22Rv1 (cell line): Measurements from ENCODE around the gene LASP1NB.
"Not testable (repeated sequence)": the region's sequence is repeated elsewhere in the genome, so short reads cannot be mapped to it uniquely, and the experiment has no call there.

Experiments used
- H3K27ac ChIP-seq: fragments of 450-650 bp; 2 replicates; pipeline ENCODE4 v1.5.1; 2017
- CTCF ChIP-seq: fragments of 450-650 bp; IDR thresholded peaks from 2 replicates; pipeline ENCODE4 v1.5.1; 2017; ENCODE audit warnings: mild to moderate bottlenecking
- ZFX ChIP-seq: fragments of 450-650 bp; IDR thresholded peaks from 2 replicates; pipeline ENCODE4 v1.6.1; 2017; ENCODE audit warnings: antibody characterized with exemption, borderline replicate concordance

LASP1NB gene

GRCh38 chr17:38970128-38970527 lies 44.7 kb downstream of the LASP1NB start:
- H3K27ac ChIP-seq: no peak overlapping the region
- TF ChIP-seq ZFX (no peak), CTCF (0 out of 2 replicates have a peak, but pooled peaks have one; percentile 7)

GRCh38 chr17:38970804-38971203 lies 45.4 kb downstream of the LASP1NB start:
- H3K27ac ChIP-seq: no peak overlapping the region
- TF ChIP-seq CTCF: no peak
- TF ChIP-seq ZFX: no peak

GRCh38 chr17:38976187-38976551 lies 50.8 kb downstream of the LASP1NB start:
- not testable (repeated sequence) for H3K27ac ChIP-seq

GRCh38 chr17:38978180-38978579 lies 52.8 kb downstream of the LASP1NB start:
- TF ChIP-seq CTCF (no peak), ZFX (no peak)
- H3K27ac ChIP-seq: no peak overlapping the region
